DLD1 (cell line): ENCODE measurements around the gene DNPH1.

Source experiments
- in situ Hi-C: cut with HindIII; loops from 2 replicates; pipeline ENCODE4 v1.10.0; 2017; ENCODE audit warnings: low sequenced_read_pairs

DNPH1 gene

GRCh38 chr6:43219119-43219518 is 10.2 kb downstream of the DNPH1 start:
- in situ Hi-C loops, result no loop called here

GRCh38 chr6:43217351-43217750 is 11.9 kb downstream of the DNPH1 start:
- in situ Hi-C loops, result no loop called here

- in situ Hi-C loops, result no loop called here
Observed at GRCh38 chr6:43216200-43216599, 13.1 kb downstream of the DNPH1 start.

- in situ Hi-C loops, result no loop called here
Observed at GRCh38 chr6:43215066-43215465, 14.2 kb downstream of the DNPH1 start.

GRCh38 chr6:43213431-43213830 is 15.8 kb downstream of the DNPH1 start:
- in situ Hi-C loops, result no loop called here

GRCh38 chr6:43211955-43212354 is 17.3 kb downstream of the DNPH1 start:
- in situ Hi-C loops, result no loop called here

- in situ Hi-C loops, result no loop called here
Observed at GRCh38 chr6:43207286-43207685, 22.0 kb downstream of the DNPH1 start.

- in situ Hi-C loops, result no loop called here
Observed at GRCh38 chr6:43205849-43206248, 23.4 kb downstream of the DNPH1 start.

- in situ Hi-C loops, result no loop called here
Observed at GRCh38 chr6:43204271-43205105, 24.8 kb downstream of the DNPH1 start.

GRCh38 chr6:43203718-43204095 is 25.6 kb downstream of the DNPH1 start:
- in situ Hi-C loops, result no loop called here

GRCh38 chr6:43203029-43203717 is 26.1 kb downstream of the DNPH1 start:
- in situ Hi-C loops, result no loop called here

- in situ Hi-C loops, result no loop called here
Observed at GRCh38 chr6:43202451-43202850, 26.8 kb downstream of the DNPH1 start.

- in situ Hi-C loops, result no loop called here
Observed at GRCh38 chr6:43200541-43200940, 28.7 kb downstream of the DNPH1 start.

GRCh38 chr6:43199912-43200311 is 29.4 kb downstream of the DNPH1 start:
- in situ Hi-C loops, result no loop called here

- in situ Hi-C loops, result no loop called here
Observed at GRCh38 chr6:43196337-43196736, 32.9 kb downstream of the DNPH1 start.

GRCh38 chr6:43193929-43194328 is 35.4 kb downstream of the DNPH1 start:
- in situ Hi-C loops, result no loop called here

GRCh38 chr6:43192911-43193310 is 36.4 kb downstream of the DNPH1 start:
- in situ Hi-C loops, result no loop called here

GRCh38 chr6:43189776-43190304 is 39.4 kb downstream of the DNPH1 start:
- in situ Hi-C loops, result no loop called here

GRCh38 chr6:43188426-43188825 is 40.9 kb downstream of the DNPH1 start:
- in situ Hi-C loops, result no loop called here

GRCh38 chr6:43187821-43188220 is 41.5 kb downstream of the DNPH1 start:
- in situ Hi-C loops, result no loop called here

- in situ Hi-C loops, result no loop called here
Observed at GRCh38 chr6:43186706-43187105, 42.6 kb downstream of the DNPH1 start.

GRCh38 chr6:43186019-43186418 is 43.3 kb downstream of the DNPH1 start:
- in situ Hi-C loops, result no loop called here
